HFF-Myc (cell line): ENCODE data around the gene STMN3.
A peak's percentile ranks its signal among the peaks of the same experiment; 100 is the strongest.

Source experiments
- DNase-seq: peaks from one replicate; pipeline ENCODE4 v3.0.0-alpha.2; 2011; ENCODE audit warnings: low read depth; ENCODE audit errors: extremely low read depth
- H3K4me3 ChIP-seq: replicated peaks from 2 replicates; pipeline ENCODE4 v1.5.1; 2011; ENCODE audit warnings: low read depth, mild to moderate bottlenecking, control low read depth, low read length
- TF ChIP-seq, protein P1 (sequence below): IDR thresholded peaks from 2 replicates; pipeline ENCODE4 v1.5.1; 2012; ENCODE audit warnings: mild to moderate bottlenecking, low read depth, low read length, control low read depth; ENCODE audit errors: missing control alignments

STMN3 gene

DNA sequence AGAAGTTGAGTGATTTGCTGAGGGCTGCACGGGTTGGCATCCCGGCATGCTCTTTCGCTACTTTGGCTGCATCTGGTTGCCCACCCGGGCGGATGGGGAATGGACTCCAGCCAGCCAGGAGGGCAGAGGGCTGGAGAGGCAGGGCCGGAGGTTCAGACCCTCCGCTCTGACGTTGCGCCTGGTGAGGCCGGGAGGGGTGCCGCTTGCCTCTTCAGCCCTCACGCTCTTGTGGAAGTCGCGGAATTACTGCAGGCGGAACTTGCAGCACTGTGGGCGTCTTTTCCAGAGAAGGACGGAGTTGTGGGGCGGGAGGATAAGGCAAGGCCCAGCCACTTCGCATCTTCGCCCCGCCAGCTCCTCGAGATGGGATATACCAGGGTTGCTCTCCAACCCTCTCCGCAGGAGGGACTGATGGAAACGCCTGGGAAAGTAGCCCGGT, 5.5 kb upstream of the STMN3 start:
- peak overlapping the region; percentile 97 for H3K4me3 ChIP-seq
- TF ChIP-seq, protein P1, sequence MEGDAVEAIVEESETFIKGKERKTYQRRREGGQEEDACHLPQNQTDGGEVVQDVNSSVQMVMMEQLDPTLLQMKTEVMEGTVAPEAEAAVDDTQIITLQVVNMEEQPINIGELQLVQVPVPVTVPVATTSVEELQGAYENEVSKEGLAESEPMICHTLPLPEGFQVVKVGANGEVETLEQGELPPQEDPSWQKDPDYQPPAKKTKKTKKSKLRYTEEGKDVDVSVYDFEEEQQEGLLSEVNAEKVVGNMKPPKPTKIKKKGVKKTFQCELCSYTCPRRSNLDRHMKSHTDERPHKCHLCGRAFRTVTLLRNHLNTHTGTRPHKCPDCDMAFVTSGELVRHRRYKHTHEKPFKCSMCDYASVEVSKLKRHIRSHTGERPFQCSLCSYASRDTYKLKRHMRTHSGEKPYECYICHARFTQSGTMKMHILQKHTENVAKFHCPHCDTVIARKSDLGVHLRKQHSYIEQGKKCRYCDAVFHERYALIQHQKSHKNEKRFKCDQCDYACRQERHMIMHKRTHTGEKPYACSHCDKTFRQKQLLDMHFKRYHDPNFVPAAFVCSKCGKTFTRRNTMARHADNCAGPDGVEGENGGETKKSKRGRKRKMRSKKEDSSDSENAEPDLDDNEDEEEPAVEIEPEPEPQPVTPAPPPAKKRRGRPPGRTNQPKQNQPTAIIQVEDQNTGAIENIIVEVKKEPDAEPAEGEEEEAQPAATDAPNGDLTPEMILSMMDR: no peak
- DNase-seq: no peak

DNA sequence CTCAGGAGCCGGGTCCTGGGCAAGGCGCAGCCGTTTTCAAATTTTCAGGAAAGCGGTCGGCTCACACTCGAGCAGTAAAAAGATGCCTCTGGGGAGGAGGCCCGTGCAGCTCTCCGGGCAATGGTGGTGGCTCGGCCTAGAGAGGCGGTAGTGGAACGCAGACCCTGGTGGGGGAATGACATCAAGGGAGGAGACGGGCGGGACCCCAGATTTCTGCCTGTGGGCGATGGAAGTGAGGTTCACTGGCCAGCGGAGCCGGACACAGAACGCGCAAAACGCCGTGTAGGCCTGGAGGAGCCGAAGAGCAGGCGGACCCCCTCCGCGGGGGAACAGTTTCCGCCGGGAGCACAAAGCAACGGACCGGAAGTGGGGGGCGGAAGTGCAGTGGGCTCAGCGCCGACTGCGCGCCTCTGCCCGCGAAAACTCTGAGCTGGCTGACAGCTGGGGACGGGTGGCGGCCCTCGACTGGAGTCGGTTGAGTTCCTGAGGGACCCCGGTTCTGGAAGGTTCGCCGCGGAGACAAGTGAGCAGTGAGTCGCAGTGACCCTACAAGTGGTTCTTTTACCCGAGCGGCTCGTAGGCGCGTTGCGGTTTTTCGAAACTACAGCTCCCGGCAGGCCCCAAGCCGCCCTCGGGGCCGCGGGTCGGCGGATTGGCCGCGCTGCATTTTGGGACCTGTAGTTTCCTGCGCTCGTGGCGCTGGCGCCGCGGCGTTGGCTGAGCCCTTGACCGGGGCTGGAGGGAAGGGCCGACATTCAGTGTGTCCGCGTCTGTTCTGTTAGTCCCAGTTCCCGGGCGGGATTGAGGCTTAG, 4.9 kb upstream of the STMN3 start, which contains the start of gene RTEL1:
RTEL1 (plus strand) TSS at position 376 of the 812 bp plus-strand sequence. CDS start 1,091 bp downstream, outside the sequence.
- DNase-seq: peak; percentile 63
- TF ChIP-seq, protein P1: no peak
- H3K4me3 ChIP-seq: peak within 1 kb of the TSS; percentile 97

DNA sequence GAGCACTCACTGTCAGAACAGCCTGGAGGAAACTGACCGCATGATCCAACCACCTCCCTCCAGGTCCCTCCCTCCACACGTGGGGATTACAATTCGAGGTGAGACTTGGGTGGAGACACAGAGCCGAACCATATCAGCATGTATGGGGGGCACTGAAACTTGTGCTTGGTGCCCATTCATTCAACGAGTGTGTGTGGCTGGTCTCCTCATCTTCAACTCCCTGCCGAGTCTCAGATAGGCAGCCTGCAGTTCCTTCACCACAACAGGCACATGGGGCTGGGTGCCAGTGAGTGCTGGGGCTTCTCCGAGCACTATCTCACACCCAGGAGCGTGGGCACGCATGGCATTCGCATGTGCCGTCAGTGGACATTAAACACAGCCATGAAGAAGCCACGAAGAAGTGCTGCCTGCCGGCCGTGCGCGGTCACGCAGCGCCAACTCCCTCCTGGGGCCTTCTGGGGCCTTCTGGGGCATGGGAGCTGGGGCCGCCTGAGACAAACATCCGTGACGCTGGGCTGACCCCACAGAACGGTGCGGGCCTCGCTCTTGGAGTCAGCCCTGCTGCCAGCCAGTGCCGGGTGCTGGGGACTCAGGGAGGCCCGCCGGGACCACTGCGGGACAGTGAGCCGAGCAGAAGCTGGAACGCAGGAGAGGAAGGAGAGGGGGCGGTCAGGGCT, 4.2 kb upstream of the STMN3 start:
- DNase-seq: no peak
- peak overlapping the region; percentile 97 for H3K4me3 ChIP-seq
- TF ChIP-seq, protein P1: no peak

DNA sequence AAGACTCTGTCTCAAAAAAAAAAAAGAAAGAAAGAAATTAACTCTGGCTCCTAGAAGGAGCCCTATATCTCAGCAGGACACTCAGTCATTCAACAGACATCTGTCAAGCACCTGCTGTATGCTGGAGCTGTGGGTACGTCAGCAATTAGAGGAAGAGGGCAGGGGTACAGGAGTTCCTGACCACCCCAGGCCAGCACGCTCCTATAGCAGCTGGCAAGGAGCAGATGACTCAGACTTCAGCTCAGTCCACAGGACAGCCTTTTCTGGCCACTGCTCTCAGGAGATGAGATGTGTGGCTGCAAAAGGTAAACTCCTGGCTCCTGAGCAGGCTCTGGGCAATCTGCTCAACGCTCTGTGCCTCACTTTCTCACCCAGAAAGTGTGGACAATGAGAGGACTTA, 3.2 kb upstream of the STMN3 start:
- no peak for DNase-seq
- TF ChIP-seq, protein P1: no peak
- no peak overlapping the region for H3K4me3 ChIP-seq

DNA sequence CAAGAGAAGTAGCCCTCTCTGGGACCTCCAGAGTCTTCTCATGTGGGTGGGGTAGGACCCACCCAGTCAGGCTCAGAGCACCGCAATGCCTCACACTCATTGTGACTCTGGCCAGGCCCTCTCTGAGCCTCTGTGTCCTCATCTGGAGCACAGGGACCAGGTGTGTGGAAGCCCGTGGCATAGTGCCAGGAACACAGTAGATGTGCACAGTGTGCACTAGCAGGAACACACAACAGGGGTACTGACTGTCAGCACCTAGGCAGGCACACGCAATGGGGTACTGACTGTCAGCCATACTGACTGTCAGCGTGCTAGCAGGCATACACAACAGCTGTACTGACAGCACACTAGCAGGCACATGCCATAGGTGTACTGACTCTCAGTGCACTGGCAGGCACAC, 2.0 kb upstream of the STMN3 start:
- H3K4me3 ChIP-seq: no peak overlapping the region
- TF ChIP-seq, protein P1: no peak
- no peak for DNase-seq

DNA sequence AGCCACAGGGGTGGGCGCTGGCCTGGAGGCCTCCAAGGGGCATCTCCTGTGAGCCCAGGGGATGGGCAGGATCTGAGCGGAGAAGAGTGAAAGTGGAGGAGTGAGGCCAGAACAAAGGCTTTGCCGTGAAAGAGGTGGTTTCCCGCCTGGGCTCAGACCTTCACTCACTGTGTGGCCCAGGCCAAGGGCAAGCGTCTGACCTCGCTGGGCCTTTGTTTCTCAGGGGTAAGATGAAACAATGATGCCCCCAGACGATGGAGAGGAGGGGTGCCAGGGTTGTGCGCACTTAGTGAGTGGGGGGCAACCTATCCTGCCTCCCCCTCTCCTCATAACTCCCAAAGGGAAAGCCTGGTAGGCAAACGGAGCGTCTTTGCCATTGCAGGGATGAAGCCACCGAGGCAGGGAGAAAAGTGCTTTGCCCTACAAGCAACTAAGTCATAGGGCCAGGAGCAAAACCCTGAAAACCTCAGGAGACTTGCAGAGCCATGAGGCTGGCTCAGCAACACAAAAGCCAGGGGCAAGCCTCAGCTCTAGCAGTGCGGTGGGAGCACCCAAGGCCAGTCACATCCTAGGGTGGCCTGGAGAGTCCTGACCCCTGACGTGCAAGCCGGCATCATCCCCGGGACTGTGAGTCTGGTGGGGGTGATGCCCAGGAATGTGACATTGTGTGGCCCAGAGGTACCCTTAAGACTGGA, 897 bp upstream of the STMN3 start:
- DNase-seq: no peak
- H3K4me3 ChIP-seq: peak overlapping the region; percentile 38

More for the DNA sequence above, 897 bp upstream of the STMN3 start:
- TF ChIP-seq, protein P1: no peak
